ENCODE results near the gene RASA1. TPM values are rescaled to one million over a fixed set of nuclear protein-coding genes. Genes with fewer than 3 reads are reported as not detected.

The RASA1 gene
- total and polyA plus RNA-seq, 2 experiments from 2014 or later, result 9.3 to 35.0 TPM

DNA sequence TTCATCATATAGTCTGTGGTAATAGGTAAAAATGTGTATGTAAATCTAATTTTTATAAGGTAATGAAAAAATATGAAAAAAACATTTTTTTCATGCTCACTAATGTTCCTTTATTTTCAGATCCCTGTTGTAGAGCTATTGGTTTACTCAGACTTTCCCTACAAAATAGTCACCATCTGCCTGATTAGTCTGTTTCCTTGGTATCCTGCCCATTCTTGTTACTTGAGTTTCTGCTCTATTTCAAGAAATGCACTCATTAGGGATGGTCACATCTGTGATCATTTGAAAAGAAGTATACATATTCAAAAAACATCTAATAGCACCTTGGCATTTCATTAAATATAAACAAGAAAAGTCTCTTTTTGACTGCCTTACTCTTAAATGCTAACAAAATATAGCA, 21.6 kb upstream of the RASA1 start:
- H3K36me3 Mint-ChIP-seq (ENCODE audit: low read depth), result peaks cover 1% of the 10 kb centered on the region; the same call in 2 of the 3 replicates
- DNase-seq (ENCODE audit: low spot score) (no peak), ATAC-seq (no peak)
- H3K4me2 ChIP-seq, result no peak overlapping the region
- no peak overlapping the region for H3K4me3 ChIP-seq
- H3K4me3 Mint-ChIP-seq, result no peak overlapping the region
- H3K36me3 ChIP-seq (ENCODE audit: insufficient read depth), result no peaks in the 10 kb centered on the region
- no peaks in the 10 kb centered on the region for H3K27me3 ChIP-seq (ENCODE audit: insufficient read depth)
- no peaks in the 10 kb centered on the region for H3K9me2 ChIP-seq (ENCODE audit: insufficient read depth)
- H3K27ac ChIP-seq (ENCODE audit: low read depth), result no peak overlapping the region
- no peaks in the 10 kb centered on the region for H3F3A ChIP-seq (replicated peaks; ENCODE audit: low read depth)
- H3K27ac Mint-ChIP-seq, result no peak overlapping the region
- H2AFZ ChIP-seq, result no peak overlapping the region
- no peaks in the 10 kb centered on the region for H3K27me3 Mint-ChIP-seq (ENCODE audit: insufficient read depth, low read depth, poor library complexity)
- H3K4me1 Mint-ChIP-seq, result no peaks in the 10 kb centered on the region
- no peaks in the 10 kb centered on the region for H3K4me1 ChIP-seq (ENCODE audit: insufficient read depth)
- TF ChIP-seq ZNF114 (CRISPR knock-in tag; IDR thresholded peaks at IDR 0.05) (no peak), ZNF331 (CRISPR knock-in tag; IDR thresholded peaks at IDR 0.05; ENCODE audit: low read depth) (no peak), CREB1 (CRISPR knock-in tag; IDR thresholded peaks at IDR 0.05; ENCODE audit: low read depth) (no peak), POLR2AphosphoS5 (IDR thresholded peaks at IDR 0.05; ENCODE audit: low read depth) (no peak), ZNF462 (CRISPR knock-in tag; IDR thresholded peaks at IDR 0.05) (no peak), JUNB (IDR thresholded peaks at IDR 0.05; ENCODE audit: unreplicated experiment) (no peak), STAT1 (IDR thresholded peaks at IDR 0.05; ENCODE audit: unreplicated experiment) (no peak), NANOG (IDR thresholded peaks at IDR 0.05; ENCODE audit: borderline replicate concordance) (no peak), EZH2phosphoT487 (IDR thresholded peaks at IDR 0.05; ENCODE audit: unreplicated experiment) (no peak), EZH2 (IDR thresholded peaks at IDR 0.05; ENCODE audit: low read depth, unreplicated experiment) (no peak)
- TF ChIP-seq, protein P1, sequence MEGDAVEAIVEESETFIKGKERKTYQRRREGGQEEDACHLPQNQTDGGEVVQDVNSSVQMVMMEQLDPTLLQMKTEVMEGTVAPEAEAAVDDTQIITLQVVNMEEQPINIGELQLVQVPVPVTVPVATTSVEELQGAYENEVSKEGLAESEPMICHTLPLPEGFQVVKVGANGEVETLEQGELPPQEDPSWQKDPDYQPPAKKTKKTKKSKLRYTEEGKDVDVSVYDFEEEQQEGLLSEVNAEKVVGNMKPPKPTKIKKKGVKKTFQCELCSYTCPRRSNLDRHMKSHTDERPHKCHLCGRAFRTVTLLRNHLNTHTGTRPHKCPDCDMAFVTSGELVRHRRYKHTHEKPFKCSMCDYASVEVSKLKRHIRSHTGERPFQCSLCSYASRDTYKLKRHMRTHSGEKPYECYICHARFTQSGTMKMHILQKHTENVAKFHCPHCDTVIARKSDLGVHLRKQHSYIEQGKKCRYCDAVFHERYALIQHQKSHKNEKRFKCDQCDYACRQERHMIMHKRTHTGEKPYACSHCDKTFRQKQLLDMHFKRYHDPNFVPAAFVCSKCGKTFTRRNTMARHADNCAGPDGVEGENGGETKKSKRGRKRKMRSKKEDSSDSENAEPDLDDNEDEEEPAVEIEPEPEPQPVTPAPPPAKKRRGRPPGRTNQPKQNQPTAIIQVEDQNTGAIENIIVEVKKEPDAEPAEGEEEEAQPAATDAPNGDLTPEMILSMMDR (conservative IDR thresholded peaks at IDR 0.05; ENCODE audit: low read depth in 2 of 2), result no peak
- TF ChIP-seq, protein P2, sequence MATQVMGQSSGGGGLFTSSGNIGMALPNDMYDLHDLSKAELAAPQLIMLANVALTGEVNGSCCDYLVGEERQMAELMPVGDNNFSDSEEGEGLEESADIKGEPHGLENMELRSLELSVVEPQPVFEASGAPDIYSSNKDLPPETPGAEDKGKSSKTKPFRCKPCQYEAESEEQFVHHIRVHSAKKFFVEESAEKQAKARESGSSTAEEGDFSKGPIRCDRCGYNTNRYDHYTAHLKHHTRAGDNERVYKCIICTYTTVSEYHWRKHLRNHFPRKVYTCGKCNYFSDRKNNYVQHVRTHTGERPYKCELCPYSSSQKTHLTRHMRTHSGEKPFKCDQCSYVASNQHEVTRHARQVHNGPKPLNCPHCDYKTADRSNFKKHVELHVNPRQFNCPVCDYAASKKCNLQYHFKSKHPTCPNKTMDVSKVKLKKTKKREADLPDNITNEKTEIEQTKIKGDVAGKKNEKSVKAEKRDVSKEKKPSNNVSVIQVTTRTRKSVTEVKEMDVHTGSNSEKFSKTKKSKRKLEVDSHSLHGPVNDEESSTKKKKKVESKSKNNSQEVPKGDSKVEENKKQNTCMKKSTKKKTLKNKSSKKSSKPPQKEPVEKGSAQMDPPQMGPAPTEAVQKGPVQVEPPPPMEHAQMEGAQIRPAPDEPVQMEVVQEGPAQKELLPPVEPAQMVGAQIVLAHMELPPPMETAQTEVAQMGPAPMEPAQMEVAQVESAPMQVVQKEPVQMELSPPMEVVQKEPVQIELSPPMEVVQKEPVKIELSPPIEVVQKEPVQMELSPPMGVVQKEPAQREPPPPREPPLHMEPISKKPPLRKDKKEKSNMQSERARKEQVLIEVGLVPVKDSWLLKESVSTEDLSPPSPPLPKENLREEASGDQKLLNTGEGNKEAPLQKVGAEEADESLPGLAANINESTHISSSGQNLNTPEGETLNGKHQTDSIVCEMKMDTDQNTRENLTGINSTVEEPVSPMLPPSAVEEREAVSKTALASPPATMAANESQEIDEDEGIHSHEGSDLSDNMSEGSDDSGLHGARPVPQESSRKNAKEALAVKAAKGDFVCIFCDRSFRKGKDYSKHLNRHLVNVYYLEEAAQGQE (IDR thresholded peaks at IDR 0.05; ENCODE audit: unreplicated experiment), result no peak
- TF ChIP-seq, protein P3, sequence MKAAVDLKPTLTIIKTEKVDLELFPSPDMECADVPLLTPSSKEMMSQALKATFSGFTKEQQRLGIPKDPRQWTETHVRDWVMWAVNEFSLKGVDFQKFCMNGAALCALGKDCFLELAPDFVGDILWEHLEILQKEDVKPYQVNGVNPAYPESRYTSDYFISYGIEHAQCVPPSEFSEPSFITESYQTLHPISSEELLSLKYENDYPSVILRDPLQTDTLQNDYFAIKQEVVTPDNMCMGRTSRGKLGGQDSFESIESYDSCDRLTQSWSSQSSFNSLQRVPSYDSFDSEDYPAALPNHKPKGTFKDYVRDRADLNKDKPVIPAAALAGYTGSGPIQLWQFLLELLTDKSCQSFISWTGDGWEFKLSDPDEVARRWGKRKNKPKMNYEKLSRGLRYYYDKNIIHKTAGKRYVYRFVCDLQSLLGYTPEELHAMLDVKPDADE (IDR thresholded peaks at IDR 0.05), result no peak
- no peaks in the 10 kb centered on the region for H4K20me1 ChIP-seq (replicated peaks; ENCODE audit: insufficient read depth)
- H3K79me2 ChIP-seq (replicated peaks; ENCODE audit: insufficient read depth), result no peaks in the 10 kb centered on the region
- peaks cover 1% of the 10 kb centered on the region for H3K9me3 Mint-ChIP-seq
